HG02870 (cell line): ENCODE data around the gene SLX9.
A peak's percentile ranks its signal among the peaks of the same experiment; 100 is the strongest.

Source experiments
- ATAC-seq: cut with Tn5 transposase; IDR thresholded peaks from one replicate; pipeline ENCODE4 v1.9.1; 2021; ENCODE audit warnings: mild to moderate bottlenecking, moderate library complexity; ENCODE audit not compliant: unreplicated experiment

The SLX9 gene

GRCh38 chr21:44939532-44940115 is at the start of gene SLX9:
Gene SLX9 (plus strand): TSS chr21:44940029. CDS start chr21:44940058, 29 bp downstream.
- peak; percentile 69 for ATAC-seq

- ATAC-seq, result no peak
Measured at GRCh38 chr21:44890338-44890931, 49.4 kb upstream of the SLX9 start.

DNA sequence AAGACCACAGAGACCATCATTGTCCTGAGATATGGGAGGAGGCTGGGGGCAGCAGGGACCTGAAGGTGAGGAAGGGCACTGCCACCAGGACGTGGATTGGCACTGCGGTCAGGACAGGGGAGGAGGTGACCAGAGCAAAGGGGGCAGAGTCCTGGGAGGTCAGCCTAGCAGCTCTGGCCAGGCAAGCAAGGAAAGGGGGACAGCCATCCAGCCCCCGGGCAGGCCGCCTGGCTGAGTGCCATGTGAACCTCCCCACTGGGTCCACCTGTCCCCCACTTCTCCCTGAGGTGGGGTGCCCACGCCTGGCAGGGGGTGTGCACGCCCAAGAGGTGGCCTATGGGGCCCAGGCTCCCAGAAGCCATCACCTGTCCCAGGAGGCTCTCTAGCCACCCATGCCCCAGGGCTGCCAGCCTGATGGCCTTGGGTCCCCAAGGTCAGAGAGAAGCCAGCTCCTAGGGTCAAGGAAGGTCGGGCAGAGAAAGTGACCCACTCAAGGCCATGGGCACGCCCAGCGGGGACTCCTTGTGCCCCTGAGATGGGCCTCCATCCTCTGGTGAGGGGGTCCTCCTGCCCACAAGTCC is 48.8 kb upstream of the SLX9 start:
- ATAC-seq, result no peak

- no peak for ATAC-seq
Measured at GRCh38 chr21:44891631-44892031, 48.2 kb upstream of the SLX9 start.

DNA sequence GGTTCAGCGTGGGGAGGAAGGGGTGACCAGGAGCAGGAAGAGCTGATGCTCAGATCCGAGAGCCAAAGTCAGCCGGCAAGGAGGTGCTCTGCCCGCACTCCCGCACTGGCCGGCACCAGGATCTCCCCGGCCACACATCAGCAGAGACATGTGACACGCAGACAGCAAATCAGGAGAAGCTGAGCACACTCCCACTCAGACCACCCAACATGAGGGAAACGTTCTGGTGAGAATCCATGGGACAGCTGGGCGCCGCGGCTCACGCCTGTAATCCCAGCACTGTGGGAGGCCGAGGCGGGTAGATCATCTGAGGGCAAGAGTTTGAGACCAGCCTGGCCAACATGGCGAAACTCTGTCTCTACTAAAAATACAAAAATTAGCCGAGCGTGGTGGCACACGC is 47.7 kb upstream of the SLX9 start:
- ATAC-seq, result no peak

DNA sequence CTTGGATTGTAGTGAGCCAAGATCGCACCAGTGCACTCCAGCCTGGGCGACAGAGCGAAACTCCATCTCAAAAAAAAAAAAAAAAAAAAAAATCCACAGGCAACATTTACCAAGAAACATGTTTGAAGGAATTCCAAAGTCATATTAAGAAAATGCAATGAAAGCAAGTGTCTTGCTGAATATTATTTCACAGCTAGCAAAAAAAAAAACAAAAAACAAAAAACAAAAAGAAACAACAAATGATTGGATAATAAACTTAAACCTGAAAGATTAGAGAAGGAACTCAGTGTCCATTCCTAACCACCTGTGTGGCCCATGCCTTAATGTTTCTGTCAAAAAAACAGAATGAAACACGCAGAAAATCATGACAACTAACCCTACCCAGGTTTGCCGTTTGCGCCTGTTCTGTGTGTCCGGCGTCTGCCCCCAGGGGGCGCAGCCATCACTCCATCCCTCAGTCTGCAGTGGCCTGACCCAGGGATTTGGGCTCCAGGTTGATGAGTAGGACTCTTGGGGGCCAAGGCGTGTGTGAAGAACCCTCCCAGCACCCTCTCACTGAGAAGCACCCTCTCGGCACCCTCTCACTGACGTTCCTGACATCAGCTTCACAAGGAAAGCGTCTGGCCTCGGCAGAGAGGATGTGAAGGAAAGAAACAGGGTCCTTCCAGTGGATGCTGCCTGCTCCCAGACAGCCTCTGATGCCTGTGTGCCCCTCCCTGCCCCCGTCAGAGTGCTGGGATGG is 47.1 kb upstream of the SLX9 start:
- no peak for ATAC-seq

- no peak for ATAC-seq
Measured at GRCh38 chr21:44893278-44893556, 46.6 kb upstream of the SLX9 start.

DNA sequence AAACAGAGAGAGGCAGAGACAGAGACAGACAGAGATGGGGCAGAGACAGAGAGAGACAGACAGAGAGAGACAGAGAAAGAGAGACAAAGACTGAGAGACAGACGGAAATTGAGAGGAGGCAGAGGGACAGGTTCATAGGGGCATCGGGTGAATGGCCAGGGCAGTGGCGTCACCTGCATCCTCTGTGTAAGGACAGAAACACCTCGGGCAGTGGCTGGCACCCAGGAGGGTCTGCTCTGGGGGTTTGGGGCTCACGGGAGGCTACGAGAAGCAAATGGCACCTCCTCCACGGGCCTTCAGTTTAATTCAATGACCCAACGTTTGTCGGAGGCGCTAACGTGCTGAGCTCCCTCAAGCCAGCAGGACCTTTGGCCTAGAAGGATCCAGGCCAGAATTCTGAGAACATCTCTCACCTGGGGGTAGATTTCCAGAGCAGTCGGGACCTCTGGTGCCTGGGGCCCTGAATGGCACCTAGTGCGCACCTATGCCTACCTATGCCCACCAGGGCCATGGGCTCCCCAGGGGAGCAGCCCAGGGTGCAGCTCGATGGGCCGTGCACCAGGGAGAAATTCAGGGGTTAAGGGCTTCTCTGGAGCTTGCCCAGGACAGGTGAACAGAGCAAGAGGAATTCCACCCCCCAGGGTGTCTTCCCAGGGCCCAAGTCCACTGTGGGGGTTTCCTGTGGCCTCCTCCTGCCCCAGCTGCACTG is 45.7 kb upstream of the SLX9 start:
- no peak for ATAC-seq

DNA sequence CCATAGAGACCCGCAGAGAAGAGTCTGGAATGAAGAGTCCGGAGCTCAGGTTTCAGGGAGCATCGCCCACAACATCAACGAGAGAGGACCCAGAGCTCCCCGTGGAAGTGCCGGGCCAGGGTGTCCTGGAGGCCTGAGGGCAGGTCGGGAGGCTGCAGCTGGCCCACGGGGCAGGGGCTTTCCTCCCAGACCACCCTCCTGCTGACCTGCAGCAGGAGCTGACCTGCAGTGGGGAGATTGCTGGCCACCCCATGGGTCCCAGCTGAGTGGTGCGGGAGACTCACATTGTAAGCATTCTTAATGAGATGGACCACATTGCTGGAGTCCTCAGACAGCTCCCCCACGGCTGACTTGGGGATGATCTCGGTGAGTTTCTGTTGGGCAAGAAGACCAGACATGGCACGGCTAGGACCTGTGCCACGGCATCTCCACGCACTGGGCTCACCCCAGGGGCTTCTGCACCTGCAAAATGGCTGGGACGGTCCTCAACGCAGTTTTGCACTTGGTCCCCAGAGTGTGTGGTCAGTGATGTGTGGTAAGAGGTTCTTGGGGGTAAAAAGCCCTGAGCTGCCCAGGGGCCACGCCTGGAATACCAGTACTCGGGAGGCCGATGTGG is 45.0 kb upstream of the SLX9 start:
- no peak for ATAC-seq

DNA sequence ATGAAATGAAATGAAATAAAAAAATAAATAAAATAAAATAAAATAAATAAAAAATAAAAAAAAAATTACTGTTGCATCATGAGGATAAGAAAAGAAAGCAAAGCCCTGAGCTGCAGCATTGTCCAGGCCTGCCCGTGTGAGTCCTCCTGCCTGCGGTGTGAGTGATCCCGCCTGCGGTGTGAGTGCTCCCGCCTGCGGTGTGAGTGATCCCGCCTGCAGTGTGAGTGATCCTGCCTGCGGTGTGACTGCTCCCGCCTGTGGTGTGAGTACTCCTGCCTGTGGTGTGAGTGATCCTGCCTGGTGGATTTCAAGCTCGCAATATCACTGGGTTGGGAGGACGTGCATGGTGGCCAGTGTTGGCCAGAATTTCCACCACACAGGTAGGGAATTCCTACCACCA is 44.0 kb upstream of the SLX9 start:
- ATAC-seq, result no peak

GRCh38 chr21:44896561-44897286 is 43.1 kb upstream of the SLX9 start:
- ATAC-seq, result no peak

DNA sequence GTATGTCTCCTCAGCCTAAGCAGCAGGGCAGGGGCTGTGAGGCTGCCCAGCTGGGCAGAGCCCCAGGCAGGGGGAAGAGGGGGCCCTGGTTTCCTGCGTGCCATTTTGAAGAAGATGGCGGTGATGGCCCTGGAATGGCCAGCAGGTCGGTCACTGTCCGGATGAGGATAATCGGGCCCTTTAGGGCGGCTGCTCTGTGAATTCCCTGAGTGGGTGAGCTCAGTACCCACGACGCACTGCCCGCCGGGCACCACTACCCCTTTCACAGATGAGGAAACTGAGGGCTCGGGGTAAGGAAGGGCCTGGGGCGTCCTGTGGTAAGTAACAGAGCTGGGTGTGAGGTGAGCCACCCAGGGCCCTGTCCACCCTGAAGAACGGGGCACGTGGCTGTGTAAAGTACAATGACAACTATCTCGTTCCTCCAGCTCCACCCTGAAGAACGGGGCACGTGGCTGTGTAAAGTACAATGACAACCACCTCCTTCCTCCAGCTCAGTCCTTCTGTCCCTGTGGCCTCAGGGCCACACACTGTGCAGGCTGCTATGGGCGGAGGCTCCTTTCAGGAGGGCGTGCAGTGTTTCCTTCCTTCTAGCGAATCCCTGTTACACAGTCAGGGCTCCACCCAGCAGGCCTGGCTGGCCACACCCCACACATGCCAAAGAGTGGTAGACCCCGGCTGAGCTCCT is 42.4 kb upstream of the SLX9 start:
- ATAC-seq, result no peak

DNA sequence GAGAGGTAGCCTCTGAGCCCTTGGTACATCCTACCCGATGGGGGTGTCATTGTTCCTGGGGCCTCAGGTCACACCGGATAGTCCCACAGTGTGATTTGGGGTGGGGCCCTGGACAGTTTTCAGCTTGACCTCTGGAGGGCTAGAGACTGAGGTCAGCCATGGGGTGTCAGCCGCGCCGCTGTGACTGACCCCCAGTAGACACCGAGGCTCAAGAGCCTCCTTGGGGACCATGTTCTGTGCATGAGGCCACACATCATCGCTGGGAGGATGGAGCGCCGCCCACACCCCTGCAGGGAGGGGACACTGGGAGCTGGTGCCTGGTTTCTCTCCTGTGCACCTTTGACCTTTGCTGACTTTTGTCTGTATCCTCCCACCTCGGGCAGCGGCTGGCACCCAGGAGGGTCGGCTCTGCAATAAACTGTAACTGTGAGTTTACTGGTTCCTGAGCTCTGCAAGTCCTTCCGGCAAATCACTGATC is 41.8 kb upstream of the SLX9 start:
- ATAC-seq, result no peak

DNA sequence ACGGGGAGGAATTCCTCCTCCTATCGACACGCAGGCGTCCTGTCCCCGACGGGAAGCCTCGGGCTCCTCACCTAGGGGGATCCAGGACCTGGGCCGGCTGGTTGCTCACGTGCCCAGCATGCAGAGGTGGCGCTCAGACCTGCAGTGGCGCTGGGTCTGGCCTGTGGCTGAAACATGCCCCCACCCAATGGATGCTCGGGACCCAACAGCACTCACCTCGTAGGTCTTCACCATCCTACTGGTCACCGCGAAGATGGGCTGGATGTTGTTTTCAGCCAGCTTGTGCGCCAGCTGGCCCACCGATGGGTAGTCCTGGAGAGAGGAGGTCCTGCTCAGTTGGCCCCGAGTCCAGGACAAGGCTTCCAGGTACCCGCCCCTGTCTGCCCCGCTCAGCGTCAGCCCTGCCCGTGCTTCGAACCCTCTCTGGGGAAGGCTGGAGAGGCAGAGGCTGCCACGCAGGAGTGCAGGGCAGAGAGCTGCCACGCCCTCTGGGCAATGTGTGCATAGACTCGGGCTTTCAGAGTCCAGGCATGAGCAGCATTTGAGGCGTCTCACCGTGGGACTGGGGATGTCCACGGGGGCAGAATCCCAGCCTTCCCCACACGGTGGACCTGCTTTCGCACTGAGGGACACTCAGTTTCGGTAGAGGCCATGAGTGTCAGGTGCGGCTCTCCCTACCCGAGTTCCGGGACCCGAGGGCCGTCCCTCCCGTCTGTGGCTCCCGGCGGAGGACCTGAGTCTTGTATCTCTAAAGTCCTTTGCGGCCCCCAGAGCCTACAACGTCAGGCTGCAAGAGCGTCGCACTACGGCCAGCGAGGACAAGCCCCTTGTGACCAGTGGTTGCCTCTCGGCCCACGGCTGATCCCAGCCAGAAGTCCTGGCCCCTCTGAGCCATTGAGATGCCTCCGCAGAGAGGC is 40.7 kb upstream of the SLX9 start:
- ATAC-seq, result no peak

DNA sequence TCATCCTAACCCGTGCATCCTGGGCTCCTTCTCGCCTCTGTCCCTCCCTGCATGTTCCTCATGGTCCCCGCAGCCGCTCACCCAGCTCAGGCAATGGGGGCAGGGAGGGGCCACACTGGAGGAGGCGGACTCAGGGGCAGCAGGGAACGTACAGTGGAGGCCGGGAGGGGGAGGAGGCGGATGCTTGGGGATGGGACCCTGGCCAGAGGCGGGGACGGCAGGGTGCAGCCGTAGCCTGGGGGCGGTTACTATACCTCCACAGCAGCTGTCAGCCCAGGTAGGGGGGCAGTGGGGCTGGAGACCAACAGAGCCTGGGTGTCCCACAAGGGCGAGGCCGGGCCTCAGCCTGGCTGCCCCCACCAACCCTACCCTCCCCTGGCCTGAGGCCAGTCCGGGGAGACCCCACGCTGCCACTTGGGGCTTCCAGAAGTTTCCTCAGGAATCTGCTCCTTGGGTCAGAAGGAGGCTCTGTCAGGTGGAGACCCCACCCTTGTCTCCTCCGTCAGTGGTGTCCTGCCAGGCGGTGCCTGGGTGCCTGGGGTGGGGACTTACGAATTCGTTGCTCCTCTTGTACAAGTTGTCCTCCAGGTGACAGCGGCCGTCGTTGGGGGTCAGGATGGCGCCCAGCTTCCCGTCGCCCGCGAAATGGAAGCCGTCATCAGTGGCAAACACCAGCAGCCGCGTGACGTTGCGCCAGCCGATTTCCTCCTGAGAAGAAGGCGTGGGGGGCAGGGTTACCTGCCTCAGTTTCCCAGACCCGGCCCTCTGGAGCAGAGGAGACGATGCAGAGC is 39.9 kb upstream of the SLX9 start:
- ATAC-seq, result no peak

GRCh38 chr21:44900559-44901251 is 39.1 kb upstream of the SLX9 start:
- ATAC-seq, result no peak

DNA sequence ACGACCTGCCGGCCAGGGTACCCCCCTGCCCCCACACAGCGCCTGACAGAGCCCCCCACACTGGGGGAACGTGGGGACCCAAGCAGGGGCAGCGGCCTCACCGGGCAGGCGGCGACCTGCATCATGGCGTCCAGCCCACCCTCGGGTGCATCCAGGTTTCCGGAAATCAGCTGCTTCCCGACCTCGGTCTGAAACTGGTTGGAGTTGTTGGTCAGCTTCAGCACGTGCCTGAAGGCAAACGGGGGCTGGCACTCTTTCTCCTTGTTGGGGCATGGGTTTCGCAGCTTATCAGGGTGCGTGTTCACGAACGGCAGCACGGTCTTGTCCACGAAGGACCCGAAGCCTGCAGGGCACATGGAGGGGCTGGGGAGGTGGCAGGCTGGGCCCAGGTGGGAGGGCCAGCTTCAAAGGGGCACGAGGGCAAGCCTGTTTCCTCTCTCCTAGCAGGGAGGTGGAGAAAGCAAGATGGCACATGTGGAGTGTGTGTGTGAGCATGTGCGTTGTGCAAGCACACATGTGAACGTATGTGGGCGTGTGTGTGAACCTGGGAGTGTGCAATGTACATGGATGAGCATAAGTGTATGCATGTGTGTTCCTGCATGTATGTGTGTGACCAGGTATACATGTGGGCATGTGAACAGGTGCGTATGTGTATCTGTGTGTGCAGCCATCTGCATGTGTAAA is 38.3 kb upstream of the SLX9 start:
- ATAC-seq, result no peak
